B cell (primary cell): ENCODE results near the gene PSMD3. TPM values are rescaled to one million over a fixed set of nuclear protein-coding genes. Genes with fewer than 3 reads are reported as not detected.

Source experiments
- ATAC-seq: fragments of 200-7000 bp; cut with Tn5 transposase; one replicate; pipeline ENCODE4 v1.10.0; 2021; ENCODE audit warnings: low read depth, mild to moderate bottlenecking, moderate number of reproducible peaks, moderate library complexity
- CTCF ChIA-PET: fragments of 350-600 bp; sonication (Branson Sonifier 250); formaldehyde crosslinking; loops from one replicate; lab custom pipeline; 2021; ENCODE audit warnings: antibody characterized with exemption, inconsistent platforms; lab: Charles Lee
- POLR2A ChIA-PET: fragments of 350-600 bp; sonication (Branson Sonifier 250); formaldehyde crosslinking; loops from one replicate; lab custom pipeline; 2021; ENCODE audit warnings: antibody characterized with exemption; lab: Charles Lee
- DNase-seq: peaks from one replicate; pipeline ENCODE4 v3.0.0; 2013
- H2AFZ ChIP-seq: 2 replicates; pipeline ENCODE4 v1.6.1; 2012; ENCODE audit warnings: mild to moderate bottlenecking, low read depth, low read length; ENCODE audit not compliant: insufficient read depth, poor library complexity, severe bottlenecking
- H3K27ac ChIP-seq, 2 donors: 1 replicate in 1 of 2; 2 replicates in 1 of 2; pipeline ENCODE4 v1.5.1; 2012 to 2013; ENCODE audit warnings: low read length in 2 of 2, mild to moderate bottlenecking in 2 of 2, moderate library complexity in 1 of 2
- H3K27me3 ChIP-seq, 4 experiments: fragments of 200-600 bp in 1 of 4; sonication (generic) in 1 of 4; replicated peaks in 1 of 4; 1 replicate in 2 of 4; 2 replicates in 2 of 4; pipeline versions ENCODE4 v1.6.1 to v1.7.0; 2013 to 2016; ENCODE audit warnings: low read length in 3 of 4, mild to moderate bottlenecking in 2 of 4, mixed read lengths in 1 of 4, moderate library complexity in 1 of 4; ENCODE audit not compliant: insufficient read depth in 4 of 4, control insufficient read depth in 3 of 4; ENCODE audit errors: control extremely low read depth in 1 of 4
- H3K36me3 ChIP-seq, 2 experiments: replicated peaks in 1 of 2; 1 replicate in 1 of 2; 2 replicates in 1 of 2; pipeline versions ENCODE4 v1.6.1 to v1.7.1; 2013; ENCODE audit warnings: low read length in 1 of 2; ENCODE audit not compliant: insufficient read depth in 2 of 2, control insufficient read depth in 1 of 2; ENCODE audit errors: control extremely low read depth in 1 of 2, extremely low read depth in 1 of 2
- H3K4me1 ChIP-seq, 2 donors: fragments of 200-600 bp in 1 of 2; sonication (generic) in 1 of 2; 1 replicate in 1 of 2; 2 replicates in 1 of 2; pipeline versions ENCODE4 v1.5.1 to v1.6.1; 2013 to 2017; ENCODE audit warnings: low read length in 2 of 2; ENCODE audit not compliant: control insufficient read depth in 2 of 2, insufficient read depth in 2 of 2
- H3K4me2 ChIP-seq: replicated peaks from 2 replicates; pipeline ENCODE3; 2012; ENCODE audit warnings: mild to moderate bottlenecking, low read depth, low read length; ENCODE audit not compliant: poor library complexity, severe bottlenecking
- H3K4me3 ChIP-seq, 5 experiments: fragments of 200-600 bp in 1 of 5; sonication (generic) in 1 of 5; 1 replicate in 3 of 5; 2 replicates in 2 of 5; pipeline versions ENCODE4 v1.5.1 to v1.7.0; 2011 to 2016; ENCODE audit warnings: low read length in 4 of 5, mild to moderate bottlenecking in 4 of 5, low read depth in 2 of 5, control low read depth in 1 of 5, moderate library complexity in 1 of 5; ENCODE audit not compliant: insufficient read depth in 1 of 5; ENCODE audit errors: control extremely low read depth in 1 of 5, extremely low read depth in 1 of 5
- H3K79me2 ChIP-seq: fragments of 200-600 bp; sonication (generic); one replicate; pipeline ENCODE4 v1.6.0; 2016; ENCODE audit warnings: low read length; ENCODE audit not compliant: control insufficient read depth, insufficient read depth
- H3K9ac ChIP-seq: fragments of 200-600 bp; sonication (generic); 2 replicates; pipeline ENCODE4 v1.6.1; 2017; ENCODE audit warnings: mild to moderate bottlenecking, low read length, moderate library complexity
- H3K9me3 ChIP-seq, 3 donors: one replicate each; pipeline versions ENCODE4 v1.6.1 to v1.7.1; 2013; ENCODE audit warnings: low read length in 2 of 3; ENCODE audit not compliant: control insufficient read depth in 2 of 3, insufficient read depth in 1 of 3; ENCODE audit errors: control extremely low read depth in 1 of 3
- H4K20me1 ChIP-seq: 2 replicates; pipeline ENCODE4 v1.6.0; 2012; ENCODE audit warnings: mild to moderate bottlenecking, low read length; ENCODE audit not compliant: insufficient read depth, control insufficient read depth, poor library complexity, severe bottlenecking
- H3K27ac Mint-ChIP-seq: one replicate; pipeline ENCODE4 v1.8.0; 2021; ENCODE audit warnings: mixed read lengths
- H3K27me3 Mint-ChIP-seq: one replicate; pipeline ENCODE4 v1.8.0; 2021; ENCODE audit warnings: mixed read lengths
- H3K4me1 Mint-ChIP-seq: one replicate; pipeline ENCODE4 v1.8.0; 2021; ENCODE audit warnings: mixed read lengths
- H3K4me3 Mint-ChIP-seq: one replicate; pipeline ENCODE4 v1.8.0; 2021; ENCODE audit warnings: mixed read lengths
- H3K9me3 Mint-ChIP-seq: one replicate; pipeline ENCODE4 v1.8.0; 2022; ENCODE audit warnings: mixed read lengths; ENCODE audit not compliant: insufficient read depth
- EZH2 ChIP-seq: IDR thresholded peaks from 2 replicates; pipeline ENCODE4 v1.6.1; 2012; ENCODE audit warnings: borderline replicate concordance, low read depth, mild to moderate bottlenecking, moderate library complexity, low read length; ENCODE audit not compliant: insufficient read depth, poor library complexity, severe bottlenecking
- WGBS: methylation state at CpG from one replicate; pipeline ENCODE4 v1.1.5; 2013; ENCODE audit warnings: missing lambda C conversion rate; ENCODE audit not compliant: insufficient coverage; 5-methylcytosine and 5-hydroxymethylcytosine counted together
- intact Hi-C: fragments of 100-400 bp; cut with micrococcal nuclease; formaldehyde crosslinking; loops from one replicate; pipeline ENCODE4 v1.10.0; 2022
- polyA plus RNA-seq: library from polyadenylated mRNA; depleted of rRNA; stranded (reverse); fragments of >200 nt; gene quantifications from 2 replicates; pipeline ENCODE4 v1.2.3, GENCODE V29; 2012
- small RNA-seq: library from RNA; depleted of rRNA; stranded (forward); fragments of <200 nt; gene quantifications from one replicate; pipeline ENCODE3, GENCODE V24; 2012; ENCODE audit warnings: low replicate concordance, low read depth; ENCODE audit not compliant: insufficient read length
- total RNA-seq, 2 donors: library from RNA; stranded (reverse); fragments of 120-200 nt in 1 of 2; gene quantifications; 1 replicate in 1 of 2; 2 replicates in 1 of 2; pipeline versions ENCODE4 v1.2.3 to v1.2.4, GENCODE V29; 2013 to 2022
- TF ChIP-seq, protein P1 (sequence below): fragments of 200-600 bp; IDR thresholded peaks from one replicate; pipeline ENCODE4 v1.8.0; 2022; ENCODE audit warnings: antibody characterized with exemption, mild to moderate bottlenecking

The PSMD3 gene
- total and polyA plus RNA-seq, 2 donors (not counting 1 experiment from before 2014, with no cell fraction given), result 72.6 to 76.6 TPM

DNA sequence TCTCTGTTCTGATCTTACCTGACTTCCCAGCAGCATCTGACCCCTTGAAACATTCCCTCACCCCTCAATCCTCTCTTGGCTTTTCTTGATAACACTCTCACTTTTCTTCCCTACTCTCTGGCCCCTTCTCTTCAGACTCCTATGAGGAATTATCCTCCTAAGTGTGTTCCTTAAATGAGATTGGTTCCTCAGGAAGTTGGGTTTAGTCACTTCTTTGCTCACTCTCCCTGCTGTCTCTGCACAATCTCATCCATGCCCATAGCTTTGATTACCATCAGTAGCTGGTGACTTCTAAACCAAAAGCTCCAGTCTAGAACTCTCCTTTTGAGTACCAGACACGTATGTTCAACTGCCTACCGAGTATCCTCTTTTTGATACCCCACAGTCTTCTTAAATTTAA lies 60.6 kb downstream of the PSMD3 start:
- H3K9me3 ChIP-seq, result no peaks in the 10 kb centered on the region
- DNase-seq (no peak), ATAC-seq (no peak)
- H4K20me1 ChIP-seq, result no peaks in the 10 kb centered on the region
- ChIA-PET POLR2A (no interaction called here), CTCF (interaction anchor here (0.6 to 1.7 kb wide), 5 partner anchors 40 to 127 kb away, joined by 3 to 6 read pairs (median 4); no protein-coding TSS in a partner anchor)
- H3K4me2 ChIP-seq, result no peak overlapping the region
- no peak overlapping the region for H3K27ac ChIP-seq
- no peak overlapping the region for H3K4me3 ChIP-seq
- no peak overlapping the region for H2AFZ ChIP-seq
- no peak overlapping the region for H3K4me3 Mint-ChIP-seq
- H3K27ac Mint-ChIP-seq, result no peak overlapping the region
- peaks cover 2 to 13% of the 10 kb centered on the region in 2 experiments for H3K36me3 ChIP-seq
- 100% methylated on average over 2 of the region's 2 CpGs for WGBS
- TF ChIP-seq, protein P1, sequence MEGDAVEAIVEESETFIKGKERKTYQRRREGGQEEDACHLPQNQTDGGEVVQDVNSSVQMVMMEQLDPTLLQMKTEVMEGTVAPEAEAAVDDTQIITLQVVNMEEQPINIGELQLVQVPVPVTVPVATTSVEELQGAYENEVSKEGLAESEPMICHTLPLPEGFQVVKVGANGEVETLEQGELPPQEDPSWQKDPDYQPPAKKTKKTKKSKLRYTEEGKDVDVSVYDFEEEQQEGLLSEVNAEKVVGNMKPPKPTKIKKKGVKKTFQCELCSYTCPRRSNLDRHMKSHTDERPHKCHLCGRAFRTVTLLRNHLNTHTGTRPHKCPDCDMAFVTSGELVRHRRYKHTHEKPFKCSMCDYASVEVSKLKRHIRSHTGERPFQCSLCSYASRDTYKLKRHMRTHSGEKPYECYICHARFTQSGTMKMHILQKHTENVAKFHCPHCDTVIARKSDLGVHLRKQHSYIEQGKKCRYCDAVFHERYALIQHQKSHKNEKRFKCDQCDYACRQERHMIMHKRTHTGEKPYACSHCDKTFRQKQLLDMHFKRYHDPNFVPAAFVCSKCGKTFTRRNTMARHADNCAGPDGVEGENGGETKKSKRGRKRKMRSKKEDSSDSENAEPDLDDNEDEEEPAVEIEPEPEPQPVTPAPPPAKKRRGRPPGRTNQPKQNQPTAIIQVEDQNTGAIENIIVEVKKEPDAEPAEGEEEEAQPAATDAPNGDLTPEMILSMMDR, result no peak
- TF ChIP-seq EZH2, result no peak
- no peak overlapping the region for H3K9ac ChIP-seq
- H3K4me1 Mint-ChIP-seq, result no peaks in the 10 kb centered on the region
- no peaks in the 10 kb centered on the region for H3K9me3 Mint-ChIP-seq
- no peaks in the 10 kb centered on the region for H3K27me3 ChIP-seq
- H3K4me1 ChIP-seq, result no peaks in the 10 kb centered on the region
- intact Hi-C loops, result no loop called here
- no peaks in the 10 kb centered on the region for H3K79me2 ChIP-seq
- no peaks in the 10 kb centered on the region for H3K27me3 Mint-ChIP-seq

Small RNA genes lying within 50 kb of the gene (small RNA-seq; reads per million reads assigned to genes)
- gene SNORD124, result 195 reads per million, percentile 96 among the genes with 10 or more reads in this experiment

Other genes starting within 250 kb of the PSMD3 start
- gene GRB7, start 242.9 kb upstream of the PSMD3 start, total RNA-seq, result 0.78 and 0.84 TPM in 2 replicates
- gene GRB7, start 242.9 kb upstream of the PSMD3 start, polyA plus RNA-seq, result 0.81 and 1.5 TPM in 2 replicates
- gene IKZF3, start 116.5 kb upstream of the PSMD3 start, total RNA-seq, result 178 and 187 TPM in 2 replicates
- 63.0 and 64.0 TPM in 2 replicates for gene IKZF3, start 116.5 kb upstream of the PSMD3 start, polyA plus RNA-seq
- 1.7 and 2.0 TPM in 2 replicates for gene ZPBP2, start 112.6 kb upstream of the PSMD3 start, total RNA-seq
- gene ZPBP2, start 112.6 kb upstream of the PSMD3 start, polyA plus RNA-seq, result 1.5 and 1.6 TPM in 2 replicates
- 21.5 and 21.8 TPM in 2 replicates for gene GSDMB, start 62.2 kb upstream of the PSMD3 start, total RNA-seq
- gene GSDMB, start 62.2 kb upstream of the PSMD3 start, polyA plus RNA-seq, result 33.8 and 37.6 TPM in 2 replicates
- gene ORMDL3, start 53.2 kb upstream of the PSMD3 start, total RNA-seq, result 43.4 and 51.8 TPM in 2 replicates
- 78.5 and 90.6 TPM in 2 replicates for gene ORMDL3, start 53.2 kb upstream of the PSMD3 start, polyA plus RNA-seq
- not detected in 2 replicates for gene LRRC3C, start 53.1 kb upstream of the PSMD3 start, total RNA-seq
- gene LRRC3C, start 53.1 kb upstream of the PSMD3 start, polyA plus RNA-seq, result 0.12 TPM in 1 of 2 replicates, not detected in the other
- not detected in 2 replicates for gene GSDMA, start 17.8 kb upstream of the PSMD3 start, total RNA-seq
- 0.09 TPM in 1 of 2 replicates, not detected in the other for gene GSDMA, start 17.8 kb upstream of the PSMD3 start, polyA plus RNA-seq
- not detected in 2 replicates for gene CSF3, start 34.6 kb downstream of the PSMD3 start, total RNA-seq
- 0.09 TPM in 1 of 2 replicates, not detected in the other for gene CSF3, start 34.6 kb downstream of the PSMD3 start, polyA plus RNA-seq
- gene MED24, start 73.6 kb downstream of the PSMD3 start, total RNA-seq, result 103 and 105 TPM in 2 replicates
- gene MED24, start 73.6 kb downstream of the PSMD3 start, polyA plus RNA-seq, result 128 and 140 TPM in 2 replicates
- 16.8 and 17.1 TPM in 2 replicates for gene THRA, start 82.2 kb downstream of the PSMD3 start, total RNA-seq
- gene THRA, start 82.2 kb downstream of the PSMD3 start, polyA plus RNA-seq, result 8.0 and 9.1 TPM in 2 replicates
- gene NR1D1, start 119.8 kb downstream of the PSMD3 start, total RNA-seq, result 6.7 and 6.8 TPM in 2 replicates
- 6.5 and 7.7 TPM in 2 replicates for gene NR1D1, start 119.8 kb downstream of the PSMD3 start, polyA plus RNA-seq
- 125 and 129 TPM in 2 replicates for gene MSL1, start 141.2 kb downstream of the PSMD3 start, total RNA-seq
- gene MSL1, start 141.2 kb downstream of the PSMD3 start, polyA plus RNA-seq, result 69.8 and 80.1 TPM in 2 replicates
- 169 and 173 TPM in 2 replicates for gene CASC3, start 159.7 kb downstream of the PSMD3 start, total RNA-seq
- gene CASC3, start 159.7 kb downstream of the PSMD3 start, polyA plus RNA-seq, result 64.2 and 109 TPM in 2 replicates
- 5.4 and 5.6 TPM in 2 replicates for gene RAPGEFL1, start 196.7 kb downstream of the PSMD3 start, total RNA-seq
- gene RAPGEFL1, start 196.7 kb downstream of the PSMD3 start, polyA plus RNA-seq, result 3.0 and 5.7 TPM in 2 replicates
- 46.6 and 48.4 TPM in 2 replicates for gene WIPF2, start 238.5 kb downstream of the PSMD3 start, total RNA-seq
- 7.7 and 8.7 TPM in 2 replicates for gene WIPF2, start 238.5 kb downstream of the PSMD3 start, polyA plus RNA-seq